ENCODE data around the gene RTCA. TPM values are rescaled to one million over a fixed set of nuclear protein-coding genes. Genes with fewer than 3 reads are reported as not detected.

The RTCA gene
- total RNA-seq, 4 donors from 2014 or later = 15.9 to 29.1 (median 19.4) TPM

GRCh38 chr1:100298512-100298911 lies 32.5 kb downstream of the RTCA start:
- DNase-seq (ENCODE audit: low spot score) (no peak), ATAC-seq (ENCODE audit: low FRiP score) (no peak)
- TF ChIP-seq CTCF (IDR thresholded peaks at IDR 0.05) = no peak

GRCh38 chr1:100299521-100300222 lies 33.7 kb downstream of the RTCA start:
- TF ChIP-seq CTCF (IDR thresholded peaks at IDR 0.05) = no peak
- DNase-seq (ENCODE audit: low spot score) = no peak
- no peak for ATAC-seq (ENCODE audit: low FRiP score)

- TF ChIP-seq CTCF (IDR thresholded peaks at IDR 0.05) = no peak
- ATAC-seq (ENCODE audit: low FRiP score) (no peak), DNase-seq (ENCODE audit: low spot score) (no peak)
These were observed 34.7 kb downstream of the RTCA start for GRCh38 chr1:100300691-100301090.

GRCh38 chr1:100302739-100303138 lies 36.7 kb downstream of the RTCA start:
- DNase-seq (ENCODE audit: low spot score) (no peak), ATAC-seq (ENCODE audit: low FRiP score) (no peak)
- TF ChIP-seq CTCF (IDR thresholded peaks at IDR 0.05) = no peak

GRCh38 chr1:100304227-100304626 lies 38.2 kb downstream of the RTCA start:
- DNase-seq (ENCODE audit: low spot score) = no peak
- TF ChIP-seq CTCF (IDR thresholded peaks at IDR 0.05) = no peak
- ATAC-seq (ENCODE audit: low FRiP score) = no peak

- TF ChIP-seq CTCF (IDR thresholded peaks at IDR 0.05) = no peak
These were observed 38.9 kb downstream of the RTCA start for GRCh38 chr1:100304921-100305320.

GRCh38 chr1:100305954-100306353 lies 39.9 kb downstream of the RTCA start:
- no peak for DNase-seq (ENCODE audit: low spot score)
- no peak for ATAC-seq (ENCODE audit: low FRiP score)
- no peak for TF ChIP-seq CTCF (IDR thresholded peaks at IDR 0.05)

More at GRCh38 chr1:100304921-100305320, 38.9 kb downstream of the RTCA start:
- no peak for ATAC-seq (ENCODE audit: low FRiP score)
- DNase-seq (ENCODE audit: low spot score) = no peak

All from omental fat pad (tissue), 4 donors.